Neutrophil (primary cell): ENCODE measurements around the gene HAUS7.

Source experiments
- H3K27ac ChIP-seq: fragments of 200-600 bp; sonication (generic); 2 replicates; pipeline ENCODE4 v1.5.1; 2016; ENCODE audit warnings: mild to moderate bottlenecking, moderate library complexity
- H3K27me3 ChIP-seq: fragments of 200-600 bp; sonication (generic); 2 replicates; pipeline ENCODE4 v1.6.0; 2016; ENCODE audit warnings: mild to moderate bottlenecking
- H3K36me3 ChIP-seq: fragments of 200-600 bp; sonication (generic); 2 replicates; pipeline ENCODE4 v1.5.1; 2017
- H3K4me1 ChIP-seq, 2 experiments: fragments of 200-600 bp in 1 of 2; sonication (generic) in 1 of 2; 1 replicate in 1 of 2; 2 replicates in 1 of 2; pipeline versions ENCODE4 v1.5.1 to v1.6.1; 2013 to 2016; ENCODE audit warnings: low read depth in 1 of 2, low read length in 1 of 2, mild to moderate bottlenecking in 1 of 2, moderate library complexity in 1 of 2; ENCODE audit not compliant: control insufficient read depth in 1 of 2, insufficient read depth in 1 of 2
- H3K4me3 ChIP-seq, 2 experiments: fragments of 200-600 bp in 1 of 2; sonication (generic) in 1 of 2; 1 replicate in 1 of 2; 2 replicates in 1 of 2; pipeline ENCODE4 v1.5.1; 2013 to 2016; ENCODE audit warnings: low read depth in 1 of 2, low read length in 1 of 2, mild to moderate bottlenecking in 1 of 2, moderate library complexity in 1 of 2
- H3K9me3 ChIP-seq: fragments of 200-600 bp; sonication (generic); 2 replicates; pipeline ENCODE4 v1.5.1; 2016
- CTCF ChIP-seq: fragments of 200-600 bp; sonication (generic); IDR thresholded peaks from 2 replicates; pipeline ENCODE4 v1.5.1; 2016; ENCODE audit warnings: antibody characterized with exemption

HAUS7 gene

GRCh38 chrX:153458476-153458875, 11.9 kb downstream of the HAUS7 start:
- no peak overlapping the region for H3K4me3 ChIP-seq
- H3K36me3 ChIP-seq = peaks cover 21% of the 10 kb centered on the region
- H3K9me3 ChIP-seq = no peaks in the 10 kb centered on the region
- H3K27me3 ChIP-seq = no peaks in the 10 kb centered on the region
- TF ChIP-seq CTCF = no peak
- no peak overlapping the region for H3K27ac ChIP-seq
- H3K4me1 ChIP-seq = no peaks in the 10 kb centered on the region

GRCh38 chrX:153457827-153458466, 12.4 kb downstream of the HAUS7 start:
- Histone ChIP-seq H3K36me3 (peaks cover 21% of the 10 kb centered on the region), H3K4me1 (no peaks in the 10 kb centered on the region), H3K4me3 (no peak overlapping the region), H3K27ac (no peak overlapping the region), H3K9me3 (no peaks in the 10 kb centered on the region), H3K27me3 (no peaks in the 10 kb centered on the region)
- TF ChIP-seq CTCF = no peak

GRCh38 chrX:153457136-153457825, 13.1 kb downstream of the HAUS7 start:
- no peaks in the 10 kb centered on the region for H3K27me3 ChIP-seq
- no peak for TF ChIP-seq CTCF

GRCh38 chrX:153456704-153457103, 13.7 kb downstream of the HAUS7 start:
- no peaks in the 10 kb centered on the region for H3K9me3 ChIP-seq
- H3K4me1 ChIP-seq = no peaks in the 10 kb centered on the region
- H3K27me3 ChIP-seq = no peaks in the 10 kb centered on the region
- H3K36me3 ChIP-seq = peaks cover 21% of the 10 kb centered on the region
- H3K4me3 ChIP-seq = no peak overlapping the region
- TF ChIP-seq CTCF = no peak
- no peak overlapping the region for H3K27ac ChIP-seq

More at GRCh38 chrX:153457136-153457825, 13.1 kb downstream of the HAUS7 start:
- H3K4me1 ChIP-seq = no peaks in the 10 kb centered on the region
- H3K4me3 ChIP-seq = no peak overlapping the region
- H3K9me3 ChIP-seq = no peaks in the 10 kb centered on the region
- peaks cover 21% of the 10 kb centered on the region for H3K36me3 ChIP-seq
- H3K27ac ChIP-seq = no peak overlapping the region

GRCh38 chrX:153456161-153456560, 14.2 kb downstream of the HAUS7 start:
- H3K27me3 ChIP-seq = no peaks in the 10 kb centered on the region
- H3K4me1 ChIP-seq = no peaks in the 10 kb centered on the region
- peaks cover 21% of the 10 kb centered on the region for H3K36me3 ChIP-seq
- H3K9me3 ChIP-seq = no peaks in the 10 kb centered on the region
- no peak overlapping the region for H3K4me3 ChIP-seq
- no peak overlapping the region for H3K27ac ChIP-seq
- no peak for TF ChIP-seq CTCF
